HL-60/S4 treated with retinoic acid at 250 ng/mL for 4 days and 3 days (cell line): ENCODE measurements around the gene PCNA.

ENCODE experiments used
- in situ Hi-C: fragments of 300-500 bp; cut with MboI; formaldehyde crosslinking; loops from 2 replicates; pipeline ENCODE4 v1.7.0; 2022; ENCODE audit warnings: low sequenced_read_pairs

Gene PCNA

GRCh38 chr20:5119435-5120184 lies at the start of gene PCNA:
Gene PCNA (minus strand): TSS chr20:5119958. CDS start chr20:5119798, 160 bp downstream.
- in situ Hi-C loops, result no loop called here

GRCh38 chr20:5168651-5169396 lies 49.1 kb upstream of the PCNA start:
- in situ Hi-C loops, result no loop called here

- in situ Hi-C loops, result no loop called here
Measured at GRCh38 chr20:5164645-5165625, 45.2 kb upstream of the PCNA start.

GRCh38 chr20:5161536-5162164 lies 41.9 kb upstream of the PCNA start:
- in situ Hi-C loops, result no loop called here

GRCh38 chr20:5160882-5161281 lies 41.1 kb upstream of the PCNA start:
- in situ Hi-C loops, result no loop called here

- in situ Hi-C loops, result no loop called here
Measured at GRCh38 chr20:5159928-5160327, 40.2 kb upstream of the PCNA start.

GRCh38 chr20:5156675-5157448 lies 37.1 kb upstream of the PCNA start:
- in situ Hi-C loops, result no loop called here

GRCh38 chr20:5155404-5155803 lies 35.6 kb upstream of the PCNA start:
- in situ Hi-C loops, result no loop called here

GRCh38 chr20:5154543-5154925 lies 34.8 kb upstream of the PCNA start:
- in situ Hi-C loops, result no loop called here

- in situ Hi-C loops, result no loop called here
Measured at GRCh38 chr20:5153612-5154542, 34.1 kb upstream of the PCNA start.

- in situ Hi-C loops, result no loop called here
Measured at GRCh38 chr20:5153152-5153467, 33.4 kb upstream of the PCNA start.

GRCh38 chr20:5150226-5151076 lies 30.7 kb upstream of the PCNA start:
- in situ Hi-C loops, result no loop called here

GRCh38 chr20:5149892-5150225 lies 30.1 kb upstream of the PCNA start:
- in situ Hi-C loops, result no loop called here

- in situ Hi-C loops, result no loop called here
Measured at GRCh38 chr20:5148581-5148980, 28.8 kb upstream of the PCNA start.

GRCh38 chr20:5146871-5147592 lies 27.3 kb upstream of the PCNA start:
- in situ Hi-C loops, result no loop called here

- in situ Hi-C loops, result no loop called here
Measured at GRCh38 chr20:5146099-5146668, 26.4 kb upstream of the PCNA start.

- in situ Hi-C loops, result no loop called here
Measured at GRCh38 chr20:5145365-5146098, 25.8 kb upstream of the PCNA start.
